CD4-positive, alpha-beta T cell treated with Interleukin-12 subunit alpha and Interleukin-12 subunit beta, for 1 hour (primary cell): ENCODE data around the gene C1QA.

ENCODE experiments used
- DNase-seq: peaks from one replicate; pipeline ENCODE4 v3.0.0-alpha.2; 2020

Gene C1QA

GRCh38 chr1:22636353-22636752, at the start of gene C1QA:
Gene C1QA (plus strand): TSS chr1:22636628. CDS start chr1:22637617, 989 bp downstream.
- DNase-seq, result no peak

DNA sequence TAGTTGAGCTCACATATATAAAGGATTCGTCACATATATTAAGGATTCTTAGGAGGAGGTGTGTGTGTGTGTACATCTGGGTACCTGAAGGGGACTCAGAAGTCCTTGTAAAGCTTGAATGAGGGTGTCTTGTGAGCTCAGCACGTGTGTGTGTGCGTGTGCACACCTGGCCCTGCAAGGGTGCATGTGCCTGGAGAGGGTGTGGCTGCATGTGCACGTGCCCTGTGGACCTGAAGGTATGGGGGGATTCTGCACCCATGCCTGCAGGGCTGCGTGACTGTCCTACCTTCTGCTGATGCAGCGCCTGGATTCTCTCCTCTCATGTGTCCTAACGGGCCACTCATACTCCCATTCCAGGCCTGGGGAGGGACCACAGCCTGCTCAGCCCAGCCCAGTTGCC, 49.2 kb upstream of the C1QA start:
- no peak for DNase-seq

DNA sequence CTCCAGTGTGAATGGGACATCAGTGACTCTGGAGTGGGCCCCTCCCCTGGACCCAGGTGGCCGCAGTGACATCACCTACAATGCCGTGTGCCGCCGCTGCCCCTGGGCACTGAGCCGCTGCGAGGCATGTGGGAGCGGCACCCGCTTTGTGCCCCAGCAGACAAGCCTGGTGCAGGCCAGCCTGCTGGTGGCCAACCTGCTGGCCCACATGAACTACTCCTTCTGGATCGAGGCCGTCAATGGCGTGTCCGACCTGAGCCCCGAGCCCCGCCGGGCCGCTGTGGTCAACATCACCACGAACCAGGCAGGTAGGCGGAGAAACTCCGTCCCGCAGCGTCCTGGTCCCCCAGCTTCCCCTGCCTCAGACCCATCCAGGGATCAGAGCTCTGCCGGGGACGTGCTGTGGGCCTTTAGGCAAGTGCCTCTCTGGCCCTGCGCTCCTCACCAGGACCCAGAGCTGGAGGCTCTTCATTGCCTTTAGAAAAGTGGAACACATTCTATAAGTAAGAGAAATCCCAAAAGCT, 47.5 kb upstream of the C1QA start:
- DNase-seq, result no peak

DNA sequence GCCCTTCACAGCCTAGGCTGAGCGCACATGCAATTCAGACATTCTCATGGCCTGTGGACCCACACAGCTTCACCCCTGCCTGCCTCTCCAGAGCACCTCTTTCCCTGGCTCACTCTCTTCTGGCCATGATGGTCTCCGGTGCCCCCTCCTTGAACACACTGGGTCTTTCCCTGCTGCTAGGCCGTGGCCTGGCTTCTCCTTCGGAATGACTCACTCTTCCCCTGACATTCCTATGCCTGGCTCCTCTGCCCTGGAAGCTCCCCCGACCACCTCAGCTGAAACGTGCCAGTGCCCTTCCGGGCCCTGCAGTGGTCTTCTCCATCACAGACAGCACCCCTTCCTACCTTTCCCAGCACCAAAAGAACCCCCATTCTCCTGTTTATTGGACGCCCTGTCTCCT, 44.9 kb upstream of the C1QA start:
- DNase-seq, result no peak

- DNase-seq, result no peak
Observed at GRCh38 chr1:22592051-22592450, 44.4 kb upstream of the C1QA start.

- no peak for DNase-seq
Observed at GRCh38 chr1:22592919-22593790, 43.3 kb upstream of the C1QA start.

DNA sequence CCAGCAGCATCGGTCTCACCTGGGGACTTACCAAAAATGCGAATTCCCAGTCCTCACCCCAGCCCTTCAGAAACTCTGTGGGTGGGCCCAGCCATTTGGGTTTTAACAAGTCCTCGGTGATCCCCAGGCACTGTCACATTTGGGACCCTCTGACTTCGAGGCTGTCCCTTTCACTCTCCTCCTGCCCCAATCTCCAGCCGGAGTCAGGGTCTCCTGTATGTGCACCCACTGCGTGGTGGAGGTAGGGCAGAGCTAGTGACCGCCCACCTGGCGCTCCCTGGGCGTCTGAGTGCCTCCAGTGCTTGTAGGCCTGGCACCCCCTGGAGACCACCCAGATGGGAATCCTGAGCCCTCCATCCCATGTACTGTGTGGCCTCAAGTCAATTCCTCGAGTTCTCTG, 42.0 kb upstream of the C1QA start:
- no peak for DNase-seq

GRCh38 chr1:22595108-22595507, 41.3 kb upstream of the C1QA start:
- DNase-seq, result no peak

DNA sequence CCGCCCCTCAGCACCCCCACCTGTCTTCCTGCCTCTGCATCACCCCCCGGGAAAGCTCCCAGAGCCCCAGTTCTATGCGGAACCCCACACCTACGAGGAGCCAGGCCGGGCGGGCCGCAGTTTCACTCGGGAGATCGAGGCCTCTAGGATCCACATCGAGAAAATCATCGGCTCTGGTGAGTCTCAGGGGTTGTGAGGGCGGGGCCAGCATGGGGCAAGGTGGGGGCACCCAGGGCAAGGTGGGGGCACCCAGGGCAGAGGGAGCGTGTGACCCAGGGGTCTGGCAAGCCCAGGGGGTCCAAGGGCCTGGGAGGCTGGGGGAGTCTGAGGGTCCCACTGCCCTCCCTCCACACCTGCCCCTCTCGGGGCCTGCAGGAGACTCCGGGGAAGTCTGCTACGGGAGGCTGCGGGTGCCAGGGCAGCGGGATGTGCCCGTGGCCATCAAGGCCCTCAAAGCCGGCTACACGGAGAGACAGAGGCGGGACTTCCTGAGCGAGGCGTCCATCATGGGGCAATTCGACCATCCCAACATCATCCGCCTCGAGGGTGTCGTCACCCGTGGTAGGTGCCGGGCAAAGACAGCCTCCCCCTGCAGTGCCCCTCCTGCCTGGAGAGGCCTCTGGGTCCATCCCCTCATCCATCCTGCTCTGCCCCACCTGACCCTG, 39.0 kb upstream of the C1QA start:
- no peak for DNase-seq

DNA sequence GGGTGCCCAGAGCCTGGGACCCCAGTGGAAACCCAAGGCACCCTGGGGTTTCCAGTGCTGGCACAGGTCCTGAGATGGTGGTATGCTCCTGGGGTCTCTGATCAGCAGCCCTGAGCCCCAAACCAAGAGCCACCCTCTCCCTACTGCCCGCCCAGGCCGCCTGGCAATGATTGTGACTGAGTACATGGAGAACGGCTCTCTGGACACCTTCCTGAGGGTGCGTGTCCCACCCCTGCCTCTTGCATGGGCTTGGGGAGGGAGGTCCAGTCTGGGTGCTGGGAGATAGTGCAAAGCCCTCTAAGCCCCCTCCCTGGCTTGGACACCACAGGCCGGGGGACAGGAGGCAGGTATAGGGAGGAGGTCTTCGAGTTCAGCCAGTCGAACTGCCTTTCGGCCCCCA, 38.4 kb upstream of the C1QA start:
- no peak for DNase-seq

DNA sequence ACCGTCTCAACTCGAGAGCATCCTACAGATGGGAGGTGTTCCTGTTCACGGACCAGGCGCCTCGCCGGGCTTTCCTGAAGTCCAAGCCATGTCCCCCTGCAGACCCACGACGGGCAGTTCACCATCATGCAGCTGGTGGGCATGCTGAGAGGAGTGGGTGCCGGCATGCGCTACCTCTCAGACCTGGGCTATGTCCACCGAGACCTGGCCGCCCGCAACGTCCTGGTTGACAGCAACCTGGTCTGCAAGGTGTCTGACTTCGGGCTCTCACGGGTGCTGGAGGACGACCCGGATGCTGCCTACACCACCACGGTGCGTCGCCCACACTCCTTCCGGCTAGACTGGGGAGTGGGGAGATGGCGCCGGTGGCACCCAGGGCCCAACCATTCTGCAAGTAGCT, 37.7 kb upstream of the C1QA start:
- no peak for DNase-seq

GRCh38 chr1:22600071-22600816, 36.2 kb upstream of the C1QA start:
- no peak for DNase-seq

GRCh38 chr1:22600817-22601605, 35.4 kb upstream of the C1QA start:
- DNase-seq, result no peak

GRCh38 chr1:22601610-22602009, 34.8 kb upstream of the C1QA start:
- no peak for DNase-seq

GRCh38 chr1:22602060-22602740, 34.2 kb upstream of the C1QA start:
- DNase-seq, result no peak

DNA sequence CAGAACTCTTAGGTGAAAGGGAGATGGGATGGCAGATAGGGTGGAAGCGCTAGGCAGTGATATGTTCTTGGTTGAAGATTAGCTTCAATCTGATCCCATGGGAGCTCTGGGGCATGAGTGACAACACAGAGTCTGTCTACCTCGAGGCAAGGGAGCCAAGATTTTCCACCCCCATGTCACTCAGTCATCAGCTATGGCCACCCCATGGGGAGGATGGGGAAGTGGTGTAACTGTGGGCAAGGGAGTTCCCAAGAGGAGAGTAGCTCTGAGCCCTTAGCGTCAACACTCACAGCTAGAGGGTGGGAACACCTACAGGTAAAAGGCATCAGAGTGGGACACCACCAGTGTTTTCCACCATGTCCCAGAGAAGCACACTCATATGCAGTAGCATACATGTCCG, 30.3 kb upstream of the C1QA start:
- no peak for DNase-seq

DNA sequence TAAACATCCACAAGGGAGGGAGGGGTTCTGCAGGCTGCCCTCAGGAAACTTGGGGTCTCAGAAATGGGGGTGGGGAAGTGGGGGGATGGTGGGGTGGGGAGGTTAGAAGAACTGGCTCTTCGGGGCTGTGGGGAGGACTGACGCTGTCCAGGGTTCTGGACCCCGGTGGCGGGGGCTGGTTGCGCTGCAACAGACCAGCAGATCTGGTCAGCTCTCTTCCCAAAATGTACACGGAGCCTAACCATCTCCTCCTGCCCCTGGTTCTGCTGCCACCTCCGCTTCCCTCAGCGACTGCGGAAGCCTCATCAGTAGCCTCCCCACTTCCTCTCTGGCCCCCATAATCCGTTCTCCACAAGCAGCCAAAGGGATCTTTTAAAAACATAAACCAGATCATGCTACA, 29.3 kb upstream of the C1QA start:
- DNase-seq, result no peak

GRCh38 chr1:22608361-22608760, 28.1 kb upstream of the C1QA start:
- no peak for DNase-seq

DNA sequence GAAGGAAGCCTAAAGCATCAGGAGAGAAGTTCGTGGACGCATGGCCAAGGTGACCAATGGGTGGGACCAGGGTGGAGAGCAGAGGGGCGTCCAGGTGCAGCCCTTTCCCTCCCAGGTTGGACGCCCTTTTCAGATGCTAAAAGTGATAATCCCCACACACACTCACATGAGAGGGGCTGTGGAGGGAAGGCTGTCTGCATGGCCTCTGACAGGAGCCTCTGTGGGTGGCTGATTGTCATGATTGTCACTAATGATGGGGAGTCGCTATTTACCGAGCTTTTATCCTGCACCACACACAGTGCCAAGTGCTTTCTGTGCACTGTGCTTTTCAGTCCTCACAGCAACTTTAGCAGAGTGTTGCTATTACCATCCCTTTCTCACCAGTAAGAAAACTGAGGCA, 27.1 kb upstream of the C1QA start:
- DNase-seq, result no peak

DNA sequence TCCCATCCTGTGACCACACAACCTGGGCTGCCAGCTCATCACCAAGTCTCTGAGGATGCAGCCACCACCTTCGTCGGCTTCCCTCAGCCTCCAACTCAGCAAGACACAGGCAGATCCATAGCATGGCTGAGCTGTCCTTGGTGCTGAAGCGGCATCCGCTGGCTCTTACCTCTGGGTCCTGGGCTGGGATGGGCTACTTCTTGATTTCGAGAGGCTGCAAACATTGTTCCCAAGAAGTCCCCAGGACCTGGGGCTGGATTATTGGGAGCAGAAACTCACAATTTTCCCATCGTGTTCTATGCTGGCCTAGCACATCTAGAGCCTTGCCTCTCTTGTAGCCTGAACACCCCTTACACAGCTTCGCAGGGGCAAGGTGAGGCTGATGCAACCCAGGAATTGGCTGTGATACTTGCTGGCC, 24.9 kb upstream of the C1QA start:
- DNase-seq, result no peak

GRCh38 chr1:22612671-22613571, 23.5 kb upstream of the C1QA start:
- DNase-seq, result no peak
